Ishikawa (cell line): ENCODE results near the gene ALKBH7.

Experiments used
- CEBPB ChIP-seq: IDR thresholded peaks from 2 replicates; pipeline ENCODE4 v1.6.1; 2012
- CREB1 ChIP-seq: IDR thresholded peaks from 2 replicates; pipeline ENCODE4 v1.6.1; 2012; ENCODE audit warnings: low read depth
- EGR1 ChIP-seq: IDR thresholded peaks from 2 replicates; pipeline ENCODE4 v1.6.1; 2012
- EP300 ChIP-seq: IDR thresholded peaks from 2 replicates; pipeline ENCODE4 v1.6.1; 2012; ENCODE audit warnings: borderline replicate concordance
- FOXM1 ChIP-seq: IDR thresholded peaks from 2 replicates; pipeline ENCODE4 v1.6.1; 2012; ENCODE audit warnings: low read depth, borderline replicate concordance
- MAX ChIP-seq: IDR thresholded peaks from 2 replicates; pipeline ENCODE4 v1.6.1; 2012
- NFIC ChIP-seq: IDR thresholded peaks from 2 replicates; pipeline ENCODE4 v1.6.1; 2012
- RAD21 ChIP-seq: IDR thresholded peaks from 2 replicates; pipeline ENCODE4 v1.6.1; 2012; ENCODE audit warnings: low read depth
- REST ChIP-seq: IDR thresholded peaks from 2 replicates; pipeline ENCODE4 v1.6.1; 2012; ENCODE audit warnings: low read depth, mild to moderate bottlenecking
- TAF1 ChIP-seq: IDR thresholded peaks from 2 replicates; pipeline ENCODE4 v1.6.1; 2012; ENCODE audit warnings: low read depth, mild to moderate bottlenecking
- TCF12 ChIP-seq: IDR thresholded peaks from 2 replicates; pipeline ENCODE4 v1.6.1; 2012; ENCODE audit warnings: low read depth
- TEAD4 ChIP-seq: IDR thresholded peaks from 2 replicates; pipeline ENCODE4 v1.6.1; 2012
- YY1 ChIP-seq: IDR thresholded peaks from 2 replicates; pipeline ENCODE4 v1.6.1; 2012; ENCODE audit warnings: low read depth
- ZBTB7A ChIP-seq: IDR thresholded peaks from 2 replicates; pipeline ENCODE4 v1.6.1; 2012; ENCODE audit warnings: low read depth
- TF ChIP-seq, protein P1 (sequence below): IDR thresholded peaks from 2 replicates; pipeline ENCODE4 v1.6.1; 2012

ALKBH7 gene

DNA sequence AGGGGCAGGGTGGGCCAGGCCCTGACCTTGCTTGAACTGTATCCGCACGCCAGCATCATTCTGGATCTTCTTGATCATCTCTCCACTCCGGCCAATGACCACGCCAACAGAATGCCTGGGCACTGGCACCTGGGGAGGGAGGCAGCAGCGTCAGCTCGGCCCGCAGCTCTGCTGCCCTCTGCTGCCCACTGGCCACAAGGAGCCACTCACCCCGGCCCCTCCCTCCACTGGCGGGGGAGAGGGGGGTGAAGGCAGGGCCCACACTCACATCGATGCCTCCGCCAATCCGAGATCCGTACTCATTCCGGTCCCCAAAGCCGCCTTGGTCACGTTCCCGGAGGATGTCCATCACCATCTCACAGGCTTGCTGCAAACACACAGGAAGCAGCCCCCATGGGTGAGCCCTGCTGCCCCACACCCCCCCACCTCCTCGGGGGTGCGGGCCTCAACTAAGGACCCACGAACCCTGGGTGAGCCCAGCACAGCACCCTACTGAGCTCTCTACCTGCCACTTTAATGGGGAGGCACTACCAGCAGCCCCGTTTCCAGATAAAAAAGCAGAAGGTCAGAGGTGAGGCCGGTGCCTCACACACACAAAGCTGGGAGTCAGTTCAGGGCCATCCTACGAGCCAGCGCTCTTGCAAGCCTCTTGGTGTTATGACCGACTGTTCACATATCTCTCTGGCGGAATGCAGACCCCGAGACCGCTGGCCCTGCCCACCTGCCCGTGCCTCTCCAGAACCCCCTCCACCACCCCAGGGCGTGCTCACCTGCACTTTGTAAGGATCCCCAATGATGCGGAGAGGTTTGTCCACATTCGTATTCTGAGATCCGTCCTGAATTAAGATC is 45.3 kb downstream of the ALKBH7 start:
- TF ChIP-seq ZBTB7A (0 out of 2 replicates have a peak, but pooled peaks have one; percentile 27), YY1 (no peak)

DNA sequence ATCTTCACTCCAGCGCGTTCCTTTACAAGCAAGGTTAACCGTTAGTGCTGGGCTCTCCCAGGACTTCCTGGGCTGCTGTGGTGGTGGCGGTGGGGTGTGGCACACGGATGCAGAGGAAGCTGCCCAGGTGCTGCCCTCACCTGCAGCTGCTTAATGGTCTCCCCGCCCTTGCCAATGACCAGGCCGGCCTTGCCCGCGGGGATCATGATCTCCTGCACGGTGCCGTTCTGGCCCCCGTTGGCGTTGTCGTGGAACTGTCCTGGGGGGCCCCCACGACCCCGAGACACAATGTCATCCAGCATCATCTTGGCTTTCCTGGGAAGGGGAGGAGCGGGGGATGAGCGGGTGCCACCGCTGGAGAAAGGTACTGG is 46.0 kb downstream of the ALKBH7 start:
- TF ChIP-seq REST: no peak
- TF ChIP-seq, protein P1, sequence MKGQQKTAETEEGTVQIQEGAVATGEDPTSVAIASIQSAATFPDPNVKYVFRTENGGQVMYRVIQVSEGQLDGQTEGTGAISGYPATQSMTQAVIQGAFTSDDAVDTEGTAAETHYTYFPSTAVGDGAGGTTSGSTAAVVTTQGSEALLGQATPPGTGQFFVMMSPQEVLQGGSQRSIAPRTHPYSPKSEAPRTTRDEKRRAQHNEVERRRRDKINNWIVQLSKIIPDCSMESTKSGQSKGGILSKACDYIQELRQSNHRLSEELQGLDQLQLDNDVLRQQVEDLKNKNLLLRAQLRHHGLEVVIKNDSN: no peak

- no peak for TF ChIP-seq ZBTB7A
- TF ChIP-seq TCF12: no peak
- TF ChIP-seq EP300: no peak
- TF ChIP-seq EGR1: no peak
- TF ChIP-seq CREB1: no peak
- no peak for TF ChIP-seq CEBPB
- no peak for TF ChIP-seq TEAD4
- TF ChIP-seq NFIC: no peak
- TF ChIP-seq TAF1: no peak
- TF ChIP-seq, protein P1: no peak
- no peak for TF ChIP-seq RAD21
- TF ChIP-seq REST: no peak
- TF ChIP-seq MAX: no peak
- TF ChIP-seq FOXM1: no peak
- TF ChIP-seq YY1: no peak
Observed at GRCh38 chr19:6421075-6422014, 48.8 kb downstream of the ALKBH7 start.

DNA sequence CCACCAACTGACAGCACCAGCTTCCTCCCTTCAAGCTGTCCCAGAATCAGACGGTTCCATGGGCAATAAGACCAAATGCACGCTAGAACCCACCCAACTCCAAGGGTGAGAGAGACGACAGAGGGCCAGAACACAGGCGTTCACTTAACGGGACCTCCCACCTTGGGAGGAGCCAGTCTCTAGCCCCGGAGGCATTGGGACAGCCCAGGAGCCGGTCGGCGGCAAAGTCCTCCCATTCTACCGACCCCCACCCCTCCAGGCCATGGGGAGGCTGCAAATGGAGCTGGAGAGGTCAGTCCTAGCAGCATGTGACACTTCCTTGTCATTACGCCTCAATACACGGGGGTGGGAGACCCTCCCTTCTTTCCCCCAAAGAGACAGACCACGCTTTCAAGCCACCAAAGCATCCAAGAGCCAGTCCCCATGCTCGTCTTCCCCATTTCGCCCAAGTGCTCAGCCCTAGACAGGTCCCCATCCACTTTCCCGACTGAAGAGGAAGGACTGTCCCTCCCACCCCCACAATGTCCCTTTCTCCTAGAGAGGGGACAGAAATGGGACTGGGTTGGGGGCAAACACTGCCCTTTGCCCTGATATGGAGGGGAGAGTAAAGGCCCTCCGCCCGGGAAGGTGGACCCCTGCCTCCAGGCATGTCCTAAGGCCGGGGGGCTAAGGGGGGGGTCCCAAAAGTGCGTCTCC is 51.1 kb downstream of the ALKBH7 start:
- TF ChIP-seq ZBTB7A: no peak; the same call in 1 of the 2 replicates
- no peak for TF ChIP-seq REST
- TF ChIP-seq TCF12: no peak
- no peak for TF ChIP-seq MAX
- no peak for TF ChIP-seq CREB1
- no peak for TF ChIP-seq EP300
- TF ChIP-seq NFIC: no peak
- no peak for TF ChIP-seq EGR1
- no peak for TF ChIP-seq RAD21
- TF ChIP-seq TAF1: no peak
- no peak for TF ChIP-seq YY1
- no peak for TF ChIP-seq TEAD4
- no peak for TF ChIP-seq FOXM1
- TF ChIP-seq CEBPB: no peak
- TF ChIP-seq, protein P1: no peak
